ENCODE results near the gene CSF1. TPM values are rescaled to one million over a fixed set of nuclear protein-coding genes. Genes with fewer than 3 reads are reported as not detected.

CSF1 gene
- total RNA-seq, 3 donors from 2014 or later: 28.2 to 54.7 (median 54.4) TPM

DNA sequence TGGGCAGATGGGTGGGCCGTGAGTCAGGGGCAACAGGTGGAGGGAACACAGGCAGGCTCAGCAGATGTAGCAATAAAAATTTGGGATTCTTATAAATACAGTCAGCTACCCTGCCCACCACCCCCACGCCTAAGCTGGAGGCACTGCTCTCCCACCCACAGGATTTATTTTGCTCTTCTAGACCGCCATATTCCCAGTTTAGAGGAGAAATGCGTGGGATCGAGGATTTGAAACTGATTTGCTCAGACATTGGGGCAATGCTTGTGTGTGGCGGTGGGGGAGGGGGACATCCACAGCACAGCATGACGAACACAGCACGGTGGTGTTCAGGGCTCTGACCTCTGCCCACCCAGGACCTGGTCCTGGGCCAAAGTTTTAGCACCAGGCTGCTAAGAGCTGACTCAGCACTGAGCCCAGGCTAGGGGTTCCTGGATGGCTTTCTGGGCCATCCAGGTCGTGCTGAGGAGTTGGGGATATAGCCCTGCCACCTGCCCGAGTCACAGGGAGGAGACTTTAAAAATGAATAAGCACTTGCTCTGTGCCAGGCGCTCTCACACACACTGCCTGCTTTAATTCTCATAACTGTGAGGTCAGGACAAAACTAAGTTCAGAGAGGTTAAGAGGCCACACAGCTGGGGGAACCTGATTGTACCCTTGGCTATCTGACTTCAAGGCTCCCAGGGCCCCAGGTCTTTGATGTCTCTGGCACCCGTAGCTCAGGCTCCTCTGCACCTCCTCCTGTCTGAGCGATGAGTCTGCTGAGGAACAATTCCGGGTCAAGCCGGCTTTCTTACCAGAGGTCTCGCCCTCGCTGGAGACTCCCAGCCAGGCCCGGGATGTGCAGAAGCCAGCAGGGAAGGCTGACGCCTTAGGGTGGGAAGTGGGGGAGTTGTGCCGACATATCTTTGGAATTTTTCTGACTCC is 29.4 kb upstream of the CSF1 start:
- DNase-seq (ENCODE audit: low spot score in 2 of 2): no peak
- Histone ChIP-seq H3K4me3 (no peak overlapping the region), H3K27me3 (no peaks in the 10 kb centered on the region), H3K4me1 (peaks cover 0 to 13% of the 10 kb centered on the region in 2 donors), H3K27ac (peak overlapping the region; percentile 19 to 68), H3K9me3 (no peaks in the 10 kb centered on the region), H3K36me3 (no peaks in the 10 kb centered on the region)
- TF ChIP-seq POLR2A (IDR thresholded peaks at IDR 0.05): no peak
- intact Hi-C loops (cut with DNase I; ENCODE audit: low total_unique reads): no loop called here

- no peak overlapping the region for H3K4me3 ChIP-seq
- H3K9me3 ChIP-seq: no peaks in the 10 kb centered on the region
- H3K27me3 ChIP-seq: no peaks in the 10 kb centered on the region
- DNase-seq (ENCODE audit: low spot score in 2 of 2): no peak
- intact Hi-C loops (cut with DNase I; ENCODE audit: low total_unique reads): no loop called here
- no peak for TF ChIP-seq POLR2AphosphoS5 (IDR thresholded peaks at IDR 0.05)
- TF ChIP-seq, protein P1, sequence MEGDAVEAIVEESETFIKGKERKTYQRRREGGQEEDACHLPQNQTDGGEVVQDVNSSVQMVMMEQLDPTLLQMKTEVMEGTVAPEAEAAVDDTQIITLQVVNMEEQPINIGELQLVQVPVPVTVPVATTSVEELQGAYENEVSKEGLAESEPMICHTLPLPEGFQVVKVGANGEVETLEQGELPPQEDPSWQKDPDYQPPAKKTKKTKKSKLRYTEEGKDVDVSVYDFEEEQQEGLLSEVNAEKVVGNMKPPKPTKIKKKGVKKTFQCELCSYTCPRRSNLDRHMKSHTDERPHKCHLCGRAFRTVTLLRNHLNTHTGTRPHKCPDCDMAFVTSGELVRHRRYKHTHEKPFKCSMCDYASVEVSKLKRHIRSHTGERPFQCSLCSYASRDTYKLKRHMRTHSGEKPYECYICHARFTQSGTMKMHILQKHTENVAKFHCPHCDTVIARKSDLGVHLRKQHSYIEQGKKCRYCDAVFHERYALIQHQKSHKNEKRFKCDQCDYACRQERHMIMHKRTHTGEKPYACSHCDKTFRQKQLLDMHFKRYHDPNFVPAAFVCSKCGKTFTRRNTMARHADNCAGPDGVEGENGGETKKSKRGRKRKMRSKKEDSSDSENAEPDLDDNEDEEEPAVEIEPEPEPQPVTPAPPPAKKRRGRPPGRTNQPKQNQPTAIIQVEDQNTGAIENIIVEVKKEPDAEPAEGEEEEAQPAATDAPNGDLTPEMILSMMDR (IDR thresholded peaks at IDR 0.05): no peak
- no peak for TF ChIP-seq POLR2A (IDR thresholded peaks at IDR 0.05)
- H3K4me1 ChIP-seq: peaks cover 0 to 9% of the 10 kb centered on the region in 2 donors
- H3K27ac ChIP-seq: peak overlapping the region; percentile 19 to 68
- no peaks in the 10 kb centered on the region for H3K36me3 ChIP-seq
These were observed 28.8 kb upstream of the CSF1 start for GRCh38 chr1:109881906-109882287.

DNA sequence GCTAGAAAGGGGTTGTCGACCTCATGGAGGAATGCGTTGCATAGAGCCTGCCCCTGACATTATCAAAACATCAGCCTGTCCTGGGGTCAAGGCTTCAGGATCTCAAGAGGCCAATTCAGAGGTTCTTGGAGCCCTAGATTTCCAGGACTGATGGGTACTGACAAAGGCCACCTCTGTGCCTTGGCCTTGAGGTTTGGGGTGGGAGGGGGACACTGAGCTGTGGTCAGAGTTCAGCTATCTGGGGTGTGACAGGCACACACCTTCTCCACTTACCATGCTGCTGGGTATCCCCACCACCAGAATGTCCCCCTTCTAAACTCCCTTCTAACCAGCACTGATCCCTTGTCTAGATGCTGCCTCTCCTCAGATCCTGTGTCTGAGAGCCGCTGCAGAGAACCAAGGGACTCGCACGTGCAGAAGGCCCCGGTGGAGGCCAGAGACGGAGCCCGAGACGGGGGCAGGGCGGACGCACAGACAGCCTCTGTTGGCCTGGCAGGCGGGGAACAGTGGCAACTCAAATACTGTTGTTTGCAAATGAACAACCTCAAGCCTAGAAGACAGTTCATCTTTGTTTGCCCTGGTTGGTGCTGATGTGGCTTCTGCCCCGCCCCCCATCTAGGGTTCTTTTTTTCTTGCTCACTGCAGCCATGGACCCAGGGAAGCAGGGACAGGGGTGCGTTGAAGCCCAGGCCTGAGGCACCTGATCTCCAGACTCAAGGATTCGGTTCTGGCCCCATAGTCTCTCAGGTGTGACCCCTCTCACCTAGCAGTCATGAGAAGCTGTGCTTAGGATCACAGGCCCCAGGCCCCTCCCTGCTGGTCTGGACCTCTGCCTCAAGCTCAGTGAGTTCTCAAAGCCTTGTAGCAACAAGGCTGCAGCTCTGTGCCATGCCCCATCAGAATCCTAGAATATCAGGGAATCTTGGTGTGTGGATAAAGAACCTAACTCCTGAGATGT is 28.1 kb upstream of the CSF1 start:
- Histone ChIP-seq H3K4me1 (peaks cover 0 to 3% of the 10 kb centered on the region in 2 donors), H3K9me3 (no peaks in the 10 kb centered on the region), H3K27ac (peak overlapping the region in 1 of 2 donors; percentile 68), H3K4me3 (no peak overlapping the region), H3K36me3 (no peaks in the 10 kb centered on the region), H3K27me3 (no peaks in the 10 kb centered on the region)
- no peak for DNase-seq (ENCODE audit: low spot score in 2 of 2)
- TF ChIP-seq POLR2AphosphoS5 (IDR thresholded peaks at IDR 0.05) (no peak), POLR2A (IDR thresholded peaks at IDR 0.05) (no peak)
- TF ChIP-seq, protein P1 (IDR thresholded peaks at IDR 0.05): no peak
- intact Hi-C loops (cut with DNase I; ENCODE audit: low total_unique reads): no loop called here

GRCh38 chr1:109883248-109883955 is 27.2 kb upstream of the CSF1 start:
- Histone ChIP-seq H3K27ac (peak overlapping the region in 1 of 2 donors; percentile 68), H3K9me3 (no peaks in the 10 kb centered on the region), H3K36me3 (no peaks in the 10 kb centered on the region), H3K4me1 (no peaks in the 10 kb centered on the region), H3K27me3 (no peaks in the 10 kb centered on the region), H3K4me3 (no peak overlapping the region)
- DNase-seq (ENCODE audit: low spot score in 2 of 2): no peak
- intact Hi-C loops (cut with DNase I; ENCODE audit: low total_unique reads): no loop called here
- TF ChIP-seq POLR2A (IDR thresholded peaks at IDR 0.05) (no peak), POLR2AphosphoS5 (IDR thresholded peaks at IDR 0.05) (peak in 1 of 3 donors; percentile 24)

GRCh38 chr1:109884242-109884891 is 26.3 kb upstream of the CSF1 start:
- Histone ChIP-seq H3K27me3 (no peaks in the 10 kb centered on the region), H3K27ac (peak overlapping the region in 1 of 2 donors; percentile 68), H3K4me3 (no peak overlapping the region), H3K4me1 (no peaks in the 10 kb centered on the region), H3K36me3 (no peaks in the 10 kb centered on the region), H3K9me3 (no peaks in the 10 kb centered on the region)
- no peak for DNase-seq (ENCODE audit: low spot score in 2 of 2)
- TF ChIP-seq, protein P1 (IDR thresholded peaks at IDR 0.05): no peak
- peak in 1 of 3 donors; percentile 37 for TF ChIP-seq POLR2AphosphoS5 (IDR thresholded peaks at IDR 0.05)
- intact Hi-C loops (cut with DNase I; ENCODE audit: low total_unique reads): no loop called here

Data from breast epithelium (tissue), 4 donors.